Gastroesophageal sphincter (tissue), 4 donors: ENCODE results near the gene FAM193B. TPM values are rescaled to one million over a fixed set of nuclear protein-coding genes. Genes with fewer than 3 reads are reported as not detected.

Source experiments
- ATAC-seq: fragments of 150-250 bp; one replicate; pipeline ENCODE4 v1.9.1; 2016; ENCODE audit warnings: mild to moderate bottlenecking, moderate library complexity
- H3K27ac ChIP-seq, 4 donors: fragments of 200-600 bp; sonication (generic) in 3 of 4; 1 replicate in 3 of 4; 2 replicates in 1 of 4; pipeline ENCODE4 v1.5.1; 2016 to 2019
- H3K27me3 ChIP-seq: fragments of 200-600 bp; sonication (generic); one replicate; pipeline ENCODE4 v1.5.1; 2019
- H3K36me3 ChIP-seq, 2 donors: fragments of 200-600 bp; sonication (generic); one replicate each; pipeline ENCODE4 v1.5.1; 2019; ENCODE audit warnings: control low read depth in 1 of 2
- H3K4me1 ChIP-seq, 3 donors: fragments of 200-600 bp; sonication (generic); 1 replicate in 2 of 3; 2 replicates in 1 of 3; pipeline ENCODE4 v1.5.1; 2016 to 2019; ENCODE audit warnings: control low read depth in 2 of 3
- H3K4me3 ChIP-seq, 2 donors: fragments of 200-600 bp; sonication (generic); one replicate each; pipeline ENCODE4 v1.5.1; 2019; ENCODE audit warnings: mild to moderate bottlenecking in 1 of 2, moderate library complexity in 1 of 2
- H3K9me3 ChIP-seq, 3 donors: fragments of 200-600 bp; sonication (generic); one replicate each; pipeline ENCODE4 v1.5.1; 2017 to 2019; ENCODE audit warnings: control low read depth in 2 of 3
- EP300 ChIP-seq: sonication (generic); formaldehyde crosslinking; IDR thresholded peaks from one replicate; pipeline ENCODE4 v1.6.1; 2017; ENCODE audit warnings: antibody characterized with exemption, mild to moderate bottlenecking
- POLR2A ChIP-seq, 2 donors: fragments of 450-650 bp; IDR thresholded peaks; one replicate each; pipeline ENCODE4 v1.6.1; 2017; ENCODE audit warnings: antibody characterized with exemption in 2 of 2, mild to moderate bottlenecking in 2 of 2, moderate library complexity in 1 of 2
- POLR2AphosphoS5 ChIP-seq: sonication (generic); formaldehyde crosslinking; IDR thresholded peaks from one replicate; pipeline ENCODE4 v1.6.1; 2017; ENCODE audit warnings: antibody characterized with exemption
- WGBS, 2 donors: methylation state at CpG; one replicate each; pipeline ENCODE4 v1.1.5; 2018; ENCODE audit warnings: low coverage in 1 of 2; 5-methylcytosine and 5-hydroxymethylcytosine counted together
- total RNA-seq, 4 donors: library from RNA; depleted of rRNA; stranded (reverse); fragments of >200 nt; gene quantifications; one replicate each; pipeline ENCODE4 v1.1.0, GENCODE V29; 2016
- TF ChIP-seq, protein P1 (sequence below), 4 experiments: fragments of 200-600 bp in 2 of 4; fragments of 450-650 bp in 2 of 4; sonication (generic) in 1 of 4; IDR thresholded peaks; one replicate each; pipeline ENCODE4 v1.5.1; 2017 to 2019; ENCODE audit warnings: antibody characterized with exemption in 4 of 4, mild to moderate bottlenecking in 2 of 4, moderate library complexity in 2 of 4

Gene FAM193B
- total RNA-seq, 4 donors from 2014 or later: 29.7 to 90.3 (median 44.5) TPM

DNA sequence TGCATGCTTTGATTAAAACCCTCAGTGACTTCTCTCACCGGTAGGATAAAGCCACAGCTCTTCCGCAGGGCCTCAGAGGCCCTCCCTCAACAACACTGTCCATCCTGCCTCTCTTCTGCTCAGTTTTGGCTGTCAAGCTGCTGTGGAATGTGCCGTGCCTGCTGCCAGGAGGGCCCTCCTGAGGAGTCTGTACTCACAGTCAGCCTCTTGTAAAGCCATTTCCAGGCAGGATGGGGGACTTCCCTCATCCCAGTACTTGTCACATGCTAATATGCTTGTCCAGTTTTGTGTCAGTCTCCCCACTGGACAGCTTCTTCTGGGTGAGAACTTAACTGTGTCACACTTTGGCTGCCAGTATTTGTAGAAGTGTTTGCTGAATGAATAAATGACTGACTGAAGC is 23.7 kb downstream of the FAM193B start:
- TF ChIP-seq EP300: no peak
- no peak for TF ChIP-seq POLR2A (IDR thresholded peaks at IDR 0.05)
- no peak for TF ChIP-seq POLR2AphosphoS5
- TF ChIP-seq, protein P1, sequence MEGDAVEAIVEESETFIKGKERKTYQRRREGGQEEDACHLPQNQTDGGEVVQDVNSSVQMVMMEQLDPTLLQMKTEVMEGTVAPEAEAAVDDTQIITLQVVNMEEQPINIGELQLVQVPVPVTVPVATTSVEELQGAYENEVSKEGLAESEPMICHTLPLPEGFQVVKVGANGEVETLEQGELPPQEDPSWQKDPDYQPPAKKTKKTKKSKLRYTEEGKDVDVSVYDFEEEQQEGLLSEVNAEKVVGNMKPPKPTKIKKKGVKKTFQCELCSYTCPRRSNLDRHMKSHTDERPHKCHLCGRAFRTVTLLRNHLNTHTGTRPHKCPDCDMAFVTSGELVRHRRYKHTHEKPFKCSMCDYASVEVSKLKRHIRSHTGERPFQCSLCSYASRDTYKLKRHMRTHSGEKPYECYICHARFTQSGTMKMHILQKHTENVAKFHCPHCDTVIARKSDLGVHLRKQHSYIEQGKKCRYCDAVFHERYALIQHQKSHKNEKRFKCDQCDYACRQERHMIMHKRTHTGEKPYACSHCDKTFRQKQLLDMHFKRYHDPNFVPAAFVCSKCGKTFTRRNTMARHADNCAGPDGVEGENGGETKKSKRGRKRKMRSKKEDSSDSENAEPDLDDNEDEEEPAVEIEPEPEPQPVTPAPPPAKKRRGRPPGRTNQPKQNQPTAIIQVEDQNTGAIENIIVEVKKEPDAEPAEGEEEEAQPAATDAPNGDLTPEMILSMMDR (IDR thresholded peaks at IDR 0.05): no peak
- H3K27me3 ChIP-seq: no peaks in the 10 kb centered on the region
- H3K4me3 ChIP-seq: no peak overlapping the region
- H3K9me3 ChIP-seq: no peaks in the 10 kb centered on the region
- peaks cover 0 to 7% (median 0%) of the 10 kb centered on the region in 3 donors for H3K4me1 ChIP-seq
- WGBS, 2 donors: 60% methylated on average over 1 of the region's 3 CpGs; no CpG with 5 or more reads in 1 of the 2 donors
- H3K36me3 ChIP-seq: peaks cover 0 to 92% of the 10 kb centered on the region in 2 donors
- peak overlapping the region in 2 of 4 donors; percentile 2 to 21 for H3K27ac ChIP-seq
- no peak for ATAC-seq

DNA sequence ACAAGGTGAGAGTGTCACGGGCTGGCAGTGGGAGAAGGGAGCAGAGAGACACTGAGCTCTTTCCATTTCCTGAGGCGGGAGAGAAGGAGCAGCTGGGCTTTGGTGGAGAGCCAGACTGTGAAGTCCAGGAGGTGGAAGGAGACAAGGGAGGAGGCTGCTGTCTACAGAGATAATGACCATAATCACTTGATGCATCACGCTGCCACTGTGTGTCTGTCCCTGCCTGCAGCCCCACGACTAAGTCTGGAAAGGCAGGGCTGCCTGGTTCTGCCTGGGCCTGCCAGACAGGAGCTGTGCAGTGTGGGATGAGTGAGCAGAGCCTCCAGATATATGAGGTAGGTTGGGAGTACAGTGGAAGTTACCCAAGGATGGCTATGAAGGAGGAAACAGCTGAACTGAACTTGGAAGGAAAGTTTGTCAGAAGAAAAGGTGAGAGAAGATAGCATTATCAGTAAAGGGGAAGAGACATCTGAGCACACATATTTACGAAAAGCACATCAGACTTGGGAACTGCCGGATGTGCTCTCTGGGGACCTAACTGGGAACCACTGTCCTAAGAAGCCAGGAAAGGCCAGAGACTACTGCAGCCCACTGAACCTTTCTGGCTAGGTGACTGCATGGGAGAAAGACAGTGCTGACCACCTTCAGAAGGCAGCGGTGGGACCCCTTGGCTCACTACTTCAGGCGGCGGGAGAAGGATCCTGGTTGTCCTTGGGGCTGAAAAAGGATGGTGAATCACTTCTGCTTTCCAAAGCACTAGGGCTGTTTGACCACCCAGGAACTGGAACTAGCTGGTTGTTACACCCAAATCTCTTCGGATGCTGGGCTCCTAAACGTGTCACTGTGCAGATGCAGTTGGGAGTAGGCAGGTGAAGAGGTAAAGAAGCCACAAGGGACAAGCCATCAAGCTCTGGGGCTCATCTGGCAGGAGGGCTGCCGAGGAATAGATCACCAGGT is 24.8 kb downstream of the FAM193B start:
- no peak for ATAC-seq

DNA sequence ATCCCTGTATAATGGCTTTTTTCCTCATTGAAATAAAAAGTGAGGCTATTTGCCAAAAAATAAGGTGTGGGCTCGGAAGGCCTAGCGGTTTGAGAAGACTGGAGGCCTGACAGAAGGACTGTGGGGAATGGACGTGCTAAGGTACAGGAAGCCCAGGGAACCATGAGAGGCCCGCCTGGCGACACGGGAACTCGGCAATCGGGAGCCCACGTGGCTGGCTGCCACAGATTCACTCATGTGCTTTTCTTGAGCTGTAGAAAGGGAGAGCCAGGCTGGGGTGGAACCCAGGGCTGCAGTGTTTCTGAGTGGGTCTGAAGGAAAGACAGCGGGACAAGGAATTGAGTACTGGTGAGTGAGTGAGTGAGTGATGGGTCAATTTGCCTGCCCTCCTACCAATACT is 25.7 kb downstream of the FAM193B start:
- WGBS, 2 donors: 68 to 83% methylated on average over 9 to 10 of the region's 10 CpGs
- peaks cover 0 to 7% (median 0%) of the 10 kb centered on the region in 3 donors for H3K4me1 ChIP-seq
- no peak for ATAC-seq
- peaks cover 0 to 100% of the 10 kb centered on the region in 2 donors for H3K36me3 ChIP-seq
- no peak overlapping the region for H3K4me3 ChIP-seq
- no peaks in the 10 kb centered on the region for H3K27me3 ChIP-seq
- no peaks in the 10 kb centered on the region for H3K9me3 ChIP-seq
- TF ChIP-seq EP300: no peak
- TF ChIP-seq POLR2AphosphoS5: no peak
- no peak for TF ChIP-seq POLR2A (IDR thresholded peaks at IDR 0.05)
- TF ChIP-seq, protein P1 (IDR thresholded peaks at IDR 0.05): no peak
- H3K27ac ChIP-seq: no peak overlapping the region

More for the DNA sequence above, 24.8 kb downstream of the FAM193B start:
- Histone ChIP-seq H3K4me1 (peaks cover 0 to 7% (median 0%) of the 10 kb centered on the region in 3 donors), H3K27ac (peak overlapping the region in 1 of 4 donors; percentile 21), H3K9me3 (no peaks in the 10 kb centered on the region), H3K36me3 (peaks cover 0 to 100% of the 10 kb centered on the region in 2 donors), H3K4me3 (no peak overlapping the region), H3K27me3 (no peaks in the 10 kb centered on the region)
- TF ChIP-seq POLR2AphosphoS5: no peak
- no peak for TF ChIP-seq EP300
- no peak for TF ChIP-seq POLR2A (IDR thresholded peaks at IDR 0.05)
- TF ChIP-seq, protein P1 (IDR thresholded peaks at IDR 0.05): no peak
- 66 to 72% methylated on average over 8 to 11 of the region's 12 CpGs for WGBS, 2 donors

DNA sequence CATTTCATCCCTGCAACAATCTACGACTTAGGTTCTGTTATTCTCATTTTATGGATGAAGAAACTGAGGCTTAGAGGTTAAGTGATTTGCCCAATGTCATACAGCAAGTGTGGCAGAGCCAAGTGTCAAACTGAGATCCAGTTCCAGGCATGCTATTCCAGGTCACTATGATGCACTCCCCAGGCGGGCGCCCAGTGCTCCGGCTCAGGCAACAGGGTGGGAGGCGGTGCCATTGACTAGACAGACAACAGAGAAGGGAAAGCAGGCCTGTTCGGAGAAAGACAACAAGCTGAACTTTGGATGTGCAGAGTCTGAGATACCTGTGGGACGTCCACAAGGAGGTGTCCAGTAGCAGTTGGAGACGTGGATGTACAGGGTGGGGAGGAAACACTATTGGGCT is 26.8 kb downstream of the FAM193B start:
- 87 to 89% methylated on average over 1 to 3 of the region's 8 CpGs for WGBS, 2 donors
- Histone ChIP-seq H3K27ac (no peak overlapping the region), H3K9me3 (no peaks in the 10 kb centered on the region), H3K27me3 (no peaks in the 10 kb centered on the region), H3K4me3 (no peak overlapping the region), H3K4me1 (peaks cover 0 to 7% (median 0%) of the 10 kb centered on the region in 3 donors), H3K36me3 (peaks cover 0 to 100% of the 10 kb centered on the region in 2 donors)
- ATAC-seq: no peak
- TF ChIP-seq POLR2A (IDR thresholded peaks at IDR 0.05) (no peak), EP300 (no peak)
- TF ChIP-seq, protein P1 (IDR thresholded peaks at IDR 0.05): no peak
